A673 (cell line): ENCODE measurements around the gene MYO15B. TPM values are rescaled to one million over a fixed set of nuclear protein-coding genes. Genes with fewer than 3 reads are reported as not detected.

Source experiments
- BruUV-seq: library from RNA; stranded (reverse); fragments of 400-500 nt; replicated peaks from 2 replicates; lab custom pipeline; 2021; lab: Mats Ljungman, UMichigan
- CTCF ChIA-PET: fragments of 300-600 bp; sonication (Branson Sonifier 250); formaldehyde crosslinking; loops from one replicate; lab custom pipeline; 2022; ENCODE audit warnings: antibody characterized with exemption; lab: Charles Lee
- POLR2A ChIA-PET: fragments of 300-600 bp; sonication (Branson Sonifier 250); formaldehyde crosslinking; loops from one replicate; lab custom pipeline; 2022; ENCODE audit warnings: antibody characterized with exemption; ENCODE audit not compliant: low non-redundant PET; lab: Charles Lee
- DNase-seq: peaks from one replicate; pipeline ENCODE4 v3.0.0-alpha.2; 2015; ENCODE audit warnings: low spot score
- H3K27ac ChIP-seq: fragments of 200-600 bp; sonication (generic); 2 replicates; pipeline ENCODE4 v1.5.1; 2016; ENCODE audit warnings: mixed run types, low read depth, mild to moderate bottlenecking, mixed read lengths, antibody characterized with exemption, low read length; ENCODE audit not compliant: poor library complexity, severe bottlenecking
- H3K27me3 ChIP-seq: fragments of 200-600 bp; sonication (generic); replicated peaks from 2 replicates; pipeline ENCODE4 v1.6.1; 2017; ENCODE audit warnings: mixed run types, low read depth, mild to moderate bottlenecking, mixed read lengths, antibody characterized with exemption, low read length; ENCODE audit not compliant: insufficient read depth, poor library complexity
- H3K36me3 ChIP-seq: fragments of 200-600 bp; sonication (generic); 2 replicates; pipeline ENCODE4 v1.6.1; 2016; ENCODE audit warnings: mixed run types, mild to moderate bottlenecking, mixed read lengths, antibody characterized with exemption, low read length; ENCODE audit not compliant: insufficient read depth, poor library complexity, severe bottlenecking
- H3K4me1 ChIP-seq: fragments of 200-600 bp; sonication (generic); 2 replicates; pipeline ENCODE4 v1.6.1; 2017; ENCODE audit warnings: mixed run types, mild to moderate bottlenecking, mixed read lengths, antibody characterized with exemption, low read length; ENCODE audit not compliant: insufficient read depth, poor library complexity, severe bottlenecking
- H3K4me3 ChIP-seq: fragments of 200-600 bp; sonication (generic); 2 replicates; pipeline ENCODE4 v1.5.1; 2016; ENCODE audit warnings: low read depth, mixed run types, mild to moderate bottlenecking, mixed read lengths, low read length; ENCODE audit not compliant: poor library complexity, severe bottlenecking
- H3K9me3 ChIP-seq: fragments of 200-600 bp; sonication (generic); 2 replicates; pipeline ENCODE4 v1.6.1; 2016; ENCODE audit warnings: mixed run types, low read depth, mild to moderate bottlenecking, mixed read lengths, antibody characterized with exemption, low read length; ENCODE audit not compliant: poor library complexity, severe bottlenecking
- CTCF ChIP-seq: fragments of 300-800, 200-600 bp; sonication (generic); conservative IDR thresholded peaks from 2 replicates; pipeline ENCODE4 v1.5.1; 2017; ENCODE audit warnings: low read depth, mild to moderate bottlenecking, antibody characterized with exemption, low read length, moderate library complexity, mixed read lengths
- EZH2 ChIP-seq: fragments of 200-600 bp; sonication (generic); IDR thresholded peaks from 2 replicates; pipeline ENCODE4 v1.6.1; 2017; ENCODE audit warnings: borderline replicate concordance, low read depth, mild to moderate bottlenecking, mixed read lengths, antibody characterized with exemption, low read length; ENCODE audit not compliant: poor library complexity, severe bottlenecking
- intact Hi-C: fragments of 100-400 bp; cut with micrococcal nuclease; formaldehyde crosslinking; loops from one replicate; pipeline ENCODE4 v1.10.0; 2022; ENCODE audit not compliant: unreplicated experiment
- total RNA-seq: library from RNA; stranded (reverse); gene quantifications from 2 replicates; pipeline ENCODE4 v1.2.3, GENCODE V29; 2021

Gene MYO15B
- total RNA-seq, 1 experiment from 2014 or later: 9.3 TPM

DNA sequence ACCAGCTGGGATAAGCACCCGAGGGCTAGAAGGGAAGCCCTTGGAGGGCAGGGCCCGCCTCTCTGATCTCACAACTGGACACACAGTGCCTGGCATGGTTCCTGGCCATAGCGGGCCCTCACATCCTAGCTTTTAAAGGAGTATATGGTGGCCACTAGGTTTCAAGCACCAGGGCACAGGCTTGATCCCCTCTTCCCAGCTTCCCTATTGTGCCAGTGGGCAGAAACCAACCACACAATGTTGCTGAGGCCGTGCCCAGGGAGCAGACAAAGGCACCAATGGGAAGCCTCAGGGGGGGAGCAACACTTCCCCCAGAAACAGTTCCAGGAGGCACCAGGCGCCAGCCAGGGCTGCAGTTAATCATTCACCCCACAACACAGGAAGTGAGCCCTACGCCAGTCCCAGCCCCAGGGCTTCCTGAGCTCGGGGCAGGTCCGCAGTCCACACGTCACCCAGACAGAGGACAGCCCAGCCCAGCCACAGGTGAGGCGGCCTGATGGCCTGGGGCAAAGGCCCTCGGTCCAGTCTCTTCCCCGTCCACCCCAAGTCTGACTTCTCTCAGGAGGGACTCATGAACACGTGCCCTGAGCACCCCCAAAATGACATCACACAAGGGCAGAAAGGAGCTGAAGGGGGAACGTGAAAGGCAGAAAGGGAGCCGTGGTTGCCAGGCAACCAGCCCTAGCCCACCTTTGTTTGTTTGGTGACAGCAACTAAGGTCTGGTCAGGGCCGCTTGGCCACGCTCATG, 58.5 kb downstream of the MYO15B start:
- CTCF ChIA-PET: no interaction called here
- peaks cover 4% of the 10 kb centered on the region for H3K36me3 ChIP-seq
- no peak overlapping the region for H3K27ac ChIP-seq
- no peaks in the 10 kb centered on the region for H3K27me3 ChIP-seq
- no peak for TF ChIP-seq EZH2
- TF ChIP-seq CTCF: no peak
- intact Hi-C loops: no loop called here
- no peaks in the 10 kb centered on the region for H3K9me3 ChIP-seq
- DNase-seq: no peak
- H3K4me1 ChIP-seq: no peaks in the 10 kb centered on the region
- POLR2A ChIA-PET: no interaction called here
- BruUV-seq: no TSS peak
- H3K4me3 ChIP-seq: no peak overlapping the region

- BruUV-seq: no TSS peak
- no peak for TF ChIP-seq CTCF
- no peak for TF ChIP-seq EZH2
- Histone ChIP-seq H3K27ac (no peak overlapping the region), H3K4me1 (no peaks in the 10 kb centered on the region), H3K4me3 (no peak overlapping the region), H3K36me3 (peaks cover 4% of the 10 kb centered on the region), H3K27me3 (no peaks in the 10 kb centered on the region), H3K9me3 (no peaks in the 10 kb centered on the region)
- no peak for DNase-seq
- POLR2A ChIA-PET: no interaction called here
- intact Hi-C loops: no loop called here
- CTCF ChIA-PET: no interaction called here
Measured at GRCh38 chr17:75646638-75646992, 59.0 kb downstream of the MYO15B start.

GRCh38 chr17:75647061-75647460, 59.5 kb downstream of the MYO15B start:
- no TSS peak for BruUV-seq
- DNase-seq: no peak
- Histone ChIP-seq H3K27ac (no peak overlapping the region), H3K4me1 (no peaks in the 10 kb centered on the region), H3K36me3 (peaks cover 4% of the 10 kb centered on the region), H3K4me3 (no peak overlapping the region), H3K9me3 (no peaks in the 10 kb centered on the region), H3K27me3 (no peaks in the 10 kb centered on the region)
- POLR2A ChIA-PET: no interaction called here
- CTCF ChIA-PET: no interaction called here
- intact Hi-C loops: no loop called here
- TF ChIP-seq EZH2 (no peak), CTCF (no peak)
